Activated CD4-positive, alpha-beta T cell treated with anti-CD3 and anti-CD28 coated beads, Interleukin-10, Interleukin-2, amounts not matched to agents 100 ng/mL and 50 ng/mL, durations not matched to agents 16 hours and 8 hours (primary cell): ENCODE data around the gene HSPA14.
"Not testable (repeated sequence)": the region's sequence is repeated elsewhere in the genome, so short reads cannot be mapped to it uniquely, and the experiment has no call there.

Source experiments
- DNase-seq: peaks from one replicate; pipeline ENCODE4 v3.0.0-alpha.2; 2020

Gene HSPA14

GRCh38 chr10:14837757-14838581, at the start of gene HSPA14, which contains the start of the genes CDNF and MSANTD7:
TSS of gene HSPA14 (plus strand) at chr10:14838306. CDS start at chr10:14838403, 97 bp downstream.
TSS of gene CDNF (minus strand) at chr10:14838037. CDS start at chr10:14837946, 91 bp downstream.
TSS of gene MSANTD7 (plus strand) at chr10:14838306. CDS start at chr10:14842285, 3,979 bp downstream.
- DNase-seq = peak; percentile 100

- DNase-seq = no peak
Observed at GRCh38 chr10:14798636-14799035, 39.5 kb upstream of the HSPA14 start.

GRCh38 chr10:14800397-14800796, 37.7 kb upstream of the HSPA14 start:
- no peak for DNase-seq

- DNase-seq = no peak
Observed at GRCh38 chr10:14801723-14802122, 36.4 kb upstream of the HSPA14 start.

GRCh38 chr10:14803827-14804226, 34.3 kb upstream of the HSPA14 start:
- DNase-seq = no peak

DNA sequence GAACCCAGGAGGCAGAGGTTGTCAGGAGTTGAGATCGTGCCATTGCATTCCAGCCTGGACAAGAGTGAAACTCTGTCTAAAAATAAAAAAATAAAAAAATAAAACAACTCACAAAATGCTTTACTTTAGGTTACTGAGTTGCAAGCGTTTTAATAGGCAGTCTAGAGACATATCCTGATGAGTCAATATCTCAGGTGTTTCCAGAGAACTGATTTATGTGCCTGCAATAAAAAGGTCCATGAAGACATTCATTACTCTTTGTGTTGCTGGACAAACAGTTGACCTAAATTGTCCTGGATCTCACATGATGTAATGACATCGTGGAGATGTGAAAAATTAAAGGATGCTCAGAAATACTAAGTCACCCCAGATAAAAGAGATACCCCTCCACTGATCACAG, 31.8 kb upstream of the HSPA14 start:
- DNase-seq = no peak

DNA sequence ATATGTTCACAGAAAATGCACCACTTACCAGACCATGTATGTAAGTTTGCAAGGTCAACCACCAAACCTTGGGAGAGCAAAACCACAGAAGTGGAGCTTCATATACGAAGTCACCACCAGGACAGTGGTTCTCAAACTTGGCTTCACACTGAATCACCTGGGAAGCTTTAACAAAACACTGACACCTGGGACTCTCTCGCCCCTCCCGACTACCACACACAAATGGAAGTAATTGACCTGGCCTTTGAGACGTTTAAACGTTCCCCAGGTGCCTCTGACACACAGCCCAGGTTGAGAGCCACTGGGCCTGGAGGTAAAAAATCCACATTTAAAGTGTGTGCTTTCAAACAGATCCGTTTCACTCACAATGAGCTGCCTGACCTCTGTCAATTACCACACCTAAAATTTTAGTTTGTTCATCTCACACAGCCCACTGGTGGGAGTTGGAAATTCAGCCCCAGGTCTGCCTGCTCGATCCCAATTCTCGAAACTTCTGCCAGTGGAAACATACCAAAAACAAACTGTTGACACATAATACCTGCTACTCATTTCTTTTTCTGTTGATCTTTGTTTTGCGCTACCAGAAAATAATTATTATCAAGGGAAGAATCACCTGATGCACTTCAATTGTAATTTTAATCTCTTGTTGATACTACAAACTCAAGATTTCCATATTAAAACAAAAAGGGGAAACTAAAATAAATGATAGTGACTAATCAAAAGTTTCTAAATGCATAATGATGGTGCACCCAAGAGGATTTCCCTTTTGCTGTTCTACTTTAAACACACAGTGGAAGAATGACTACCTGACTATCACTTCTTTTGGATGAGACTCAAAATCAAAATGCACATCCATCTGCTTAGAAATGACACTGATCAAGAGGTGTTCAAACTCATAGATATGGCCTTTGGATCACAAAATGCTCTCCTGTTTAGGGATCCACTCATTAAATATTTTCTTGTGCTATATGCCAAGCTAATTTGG, 26.8 kb upstream of the HSPA14 start:
- DNase-seq = no peak

GRCh38 chr10:14812271-14812670, 25.8 kb upstream of the HSPA14 start:
- peak; percentile 19 for DNase-seq

DNA sequence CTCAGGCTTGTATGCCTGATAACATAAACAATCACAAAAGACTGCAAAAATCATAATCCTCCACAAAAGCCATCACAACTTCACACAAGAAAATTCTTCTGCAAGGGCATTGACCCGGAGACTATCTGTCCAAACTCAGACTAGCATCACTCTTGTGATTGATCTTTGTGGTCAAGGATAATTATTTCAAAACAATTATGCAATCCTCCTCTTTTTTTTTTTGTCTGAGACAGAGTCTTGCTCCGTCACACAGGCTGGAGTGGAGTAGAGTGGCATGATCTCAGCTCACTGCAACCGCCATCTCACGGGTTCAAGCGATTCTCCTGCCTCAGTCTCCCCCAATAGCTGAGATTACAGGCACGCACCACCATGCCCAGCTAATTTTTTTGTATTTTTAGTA, 22.4 kb upstream of the HSPA14 start:
- no peak for DNase-seq

- DNase-seq = not testable (repeated sequence)
Observed at GRCh38 chr10:14816717-14817116, 21.4 kb upstream of the HSPA14 start.

DNA sequence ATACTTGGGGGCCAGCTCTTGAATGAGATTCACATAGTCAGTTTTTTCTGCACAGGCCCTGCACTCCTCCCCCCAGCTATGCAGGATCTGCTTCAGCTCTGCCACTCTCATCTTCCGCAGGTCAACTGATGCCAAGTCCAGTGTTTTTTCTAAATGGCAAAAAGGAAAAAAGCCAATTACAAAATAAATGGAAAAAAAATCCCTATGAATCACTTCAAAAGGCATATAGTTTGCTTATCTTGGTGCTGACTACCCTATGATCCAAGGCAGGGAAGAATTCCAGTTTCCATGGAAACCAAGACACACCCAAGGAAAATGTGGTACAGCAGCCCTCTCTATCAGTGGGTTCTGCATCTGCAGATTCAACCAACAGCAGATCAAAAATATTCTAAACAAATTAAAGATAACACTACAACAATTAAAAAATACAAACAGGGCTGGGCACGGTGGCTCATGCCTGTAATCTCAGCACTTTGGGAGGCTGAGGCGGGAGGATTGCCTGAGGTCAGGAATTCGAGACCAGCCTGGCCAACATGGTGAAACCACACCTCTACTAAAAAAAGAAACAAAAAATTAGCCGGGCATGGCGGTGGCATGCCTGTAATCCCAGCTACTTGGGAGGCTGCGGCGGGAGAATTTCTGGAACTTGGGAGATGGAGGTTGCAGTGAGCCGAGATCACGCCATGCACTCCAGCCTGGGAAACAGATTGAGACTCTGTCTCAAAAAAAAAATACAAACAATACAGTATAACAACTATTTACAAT, 17.9 kb upstream of the HSPA14 start:
- DNase-seq = no peak

DNA sequence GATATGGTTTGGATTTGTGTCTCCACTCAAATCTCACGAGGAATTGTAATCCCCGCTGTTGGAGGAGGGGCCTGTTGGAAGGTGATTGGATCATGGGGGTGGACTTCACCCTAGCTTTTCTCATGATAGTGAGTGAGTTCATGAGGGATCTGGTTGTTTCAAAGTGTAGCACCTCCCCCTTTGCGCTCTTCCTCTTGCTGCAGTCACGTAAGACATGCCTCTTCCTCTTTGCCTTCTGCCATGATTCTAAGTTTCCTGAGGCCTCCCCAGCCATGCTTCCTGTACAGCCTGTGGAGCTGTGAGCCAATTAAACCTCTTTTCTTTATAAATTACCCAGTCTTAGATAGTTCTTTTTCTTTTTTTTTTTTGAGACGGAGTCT, 17.3 kb upstream of the HSPA14 start:
- no peak for DNase-seq

DNA sequence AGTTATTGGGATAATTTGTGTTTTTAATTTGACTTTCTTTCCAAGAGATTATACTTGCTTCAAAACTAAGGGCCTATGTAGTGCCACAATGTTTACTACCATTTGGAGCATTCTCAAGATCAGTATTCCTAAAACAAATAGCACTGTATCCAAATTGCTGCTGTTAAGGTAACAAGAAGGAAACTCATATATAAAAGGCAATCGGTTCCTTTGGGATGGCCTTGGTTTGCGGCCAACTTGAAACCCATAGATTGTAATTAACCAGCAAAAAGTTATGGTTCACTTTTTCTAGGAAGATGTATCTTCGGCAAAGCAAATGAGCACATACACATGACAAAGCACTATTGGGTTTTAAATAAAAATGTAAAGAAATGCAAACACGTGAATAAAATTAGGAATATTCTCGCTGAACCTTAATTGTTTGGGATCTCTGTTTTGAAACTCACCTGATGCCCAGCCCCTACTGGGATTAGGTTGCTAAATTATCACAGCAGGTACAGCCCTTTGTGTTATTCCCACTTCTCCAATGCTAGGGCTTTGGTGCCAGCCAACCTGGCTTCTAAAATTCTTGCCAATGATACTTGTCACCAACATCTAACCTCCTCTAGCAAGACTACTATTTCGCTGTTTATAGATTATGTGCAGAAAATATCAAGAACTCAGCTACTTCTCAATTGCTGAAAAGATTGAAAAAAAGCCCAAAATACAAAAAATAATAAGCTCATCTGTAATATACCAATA, 16.3 kb upstream of the HSPA14 start:
- DNase-seq = no peak

- DNase-seq = peak; percentile 53
Observed at GRCh38 chr10:14822879-14823755, 15.0 kb upstream of the HSPA14 start.

DNA sequence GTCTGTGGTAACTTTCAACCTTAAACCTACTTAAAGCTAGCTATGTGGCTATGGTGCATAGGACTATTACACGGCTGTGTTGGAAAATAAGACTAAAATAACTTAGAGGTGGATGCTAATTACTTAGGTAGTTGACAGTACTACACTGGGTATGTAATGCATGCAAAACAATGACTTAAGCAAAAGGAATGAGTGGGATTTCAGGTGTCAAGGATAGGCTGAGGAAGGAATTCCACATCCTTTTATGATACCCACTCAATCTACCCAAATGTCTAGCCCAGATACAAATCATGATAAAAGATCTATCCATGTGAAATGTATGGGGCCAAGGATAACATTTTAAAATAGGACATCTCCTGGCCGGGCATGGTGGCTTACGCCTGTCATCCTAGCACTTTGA, 14.1 kb upstream of the HSPA14 start:
- DNase-seq = no peak

DNA sequence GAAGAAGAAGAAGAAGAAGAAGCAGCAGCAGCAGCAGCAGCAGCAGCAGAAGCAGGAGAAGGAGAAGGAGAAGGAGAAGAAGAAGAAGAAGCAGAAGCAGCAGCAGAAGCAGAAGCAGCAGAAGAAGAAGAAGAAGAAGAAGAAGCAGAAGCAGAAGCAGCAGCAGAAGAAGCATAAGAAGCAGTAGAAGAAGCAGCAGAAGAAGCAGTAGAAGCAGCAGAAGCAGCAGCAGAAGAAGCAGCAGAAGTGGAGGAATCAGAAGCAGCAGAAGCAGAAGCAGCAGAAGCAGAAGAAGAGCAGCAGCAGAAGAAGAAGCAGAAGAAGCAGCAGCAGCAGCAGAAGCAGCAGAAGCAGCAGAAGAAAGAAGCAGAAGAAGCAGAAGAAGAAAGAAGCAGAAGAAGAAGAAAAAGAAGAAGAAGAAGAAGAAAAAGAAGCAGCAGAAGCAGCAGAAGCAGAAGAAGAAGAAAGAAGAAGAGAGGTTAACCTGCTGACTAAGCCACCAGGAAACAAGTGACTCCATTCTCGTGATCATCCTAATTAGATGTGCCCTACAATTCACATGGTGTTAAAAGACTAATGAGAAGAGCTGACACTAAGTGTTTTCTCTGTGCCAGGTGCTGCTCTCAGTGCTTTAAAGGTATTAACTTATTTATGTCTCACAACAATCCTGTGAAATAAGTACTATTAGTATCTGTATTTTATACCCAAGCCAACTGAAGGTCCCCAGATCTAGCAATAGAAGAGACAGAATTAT, 11.9 kb upstream of the HSPA14 start:
- DNase-seq = no peak

DNA sequence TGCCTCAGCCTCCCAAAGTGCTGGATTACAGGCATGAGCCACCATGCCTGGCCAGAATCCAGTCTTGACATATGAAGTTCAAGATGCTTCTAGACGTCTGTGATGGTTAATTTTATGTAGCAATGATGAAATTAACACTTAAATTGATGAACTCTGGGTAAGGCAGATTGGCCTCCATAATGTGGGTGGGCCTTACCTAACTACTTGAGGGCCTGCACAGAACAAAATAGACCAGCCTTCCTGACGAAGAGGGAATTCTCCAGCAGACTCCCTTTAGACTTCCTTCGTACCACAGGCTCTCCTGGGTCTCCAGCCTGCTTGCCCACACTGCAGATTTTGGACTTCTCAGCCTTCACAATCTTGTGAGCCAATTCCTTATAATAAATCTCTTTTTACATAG, 5.0 kb upstream of the HSPA14 start:
- no peak for DNase-seq

GRCh38 chr10:14836208-14836607, 1.9 kb upstream of the HSPA14 start:
- no peak for DNase-seq

- DNase-seq = no peak
Observed at GRCh38 chr10:14837003-14837756, 926 bp upstream of the HSPA14 start.
